ENCODE measurements around the gene PPP3R2.

- TF ChIP-seq JUND (IDR thresholded peaks at IDR 0.05) (no peak), EZH2phosphoT487 (IDR thresholded peaks at IDR 0.05; ENCODE audit: borderline replicate concordance) (no peak), CTCF (IDR thresholded peaks at IDR 0.05 in 2 of 3, conservative IDR thresholded peaks at IDR 0.05 in 1 of 3; ENCODE audit: borderline replicate concordance in 1 of 3, insufficient read depth in 1 of 3, low read depth in 2 of 3, low read length in 2 of 3) (no peak)
Measured at GRCh38 chr9:101629636-101630035, 34.9 kb upstream of the PPP3R2 start.

Data from HCT116 (cell line).